NCI-H1048 (cell line): Measurements from ENCODE around the gene CHRNA4.
"Not testable (repeated sequence)": the region's sequence is repeated elsewhere in the genome, so short reads cannot be mapped to it uniquely, and the experiment has no call there.

Source experiments
- DNase-seq: peaks from one replicate; lab custom pipeline; 2025; lab: John Stamatoyannopoulos, UW

Gene CHRNA4

DNA sequence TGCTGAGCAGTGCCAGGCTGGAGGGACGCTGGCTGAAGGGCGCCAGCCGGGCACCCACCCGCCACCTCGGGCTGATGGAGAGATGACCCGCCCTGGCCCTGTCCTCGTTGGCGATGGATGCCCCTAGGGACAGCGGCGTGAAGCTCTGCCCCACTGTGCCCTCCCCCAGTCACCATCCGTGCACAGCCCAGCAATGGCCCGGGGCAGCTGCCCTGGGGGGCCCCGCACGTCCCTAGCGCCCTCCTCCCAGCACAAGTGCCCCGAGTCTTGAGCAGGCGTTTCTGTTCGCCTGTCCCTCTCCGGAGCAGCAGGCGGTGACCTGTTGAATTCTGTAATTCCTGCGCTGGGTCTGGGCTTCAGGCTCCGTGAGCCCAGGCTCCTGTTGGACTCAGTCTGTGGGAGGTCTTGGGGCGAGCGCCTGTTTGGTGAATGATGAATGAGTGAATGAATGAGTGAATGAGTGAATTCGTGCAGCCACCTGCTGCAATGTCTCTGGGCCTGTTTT, 36.8 kb upstream of the CHRNA4 start:
- no peak for DNase-seq

DNA sequence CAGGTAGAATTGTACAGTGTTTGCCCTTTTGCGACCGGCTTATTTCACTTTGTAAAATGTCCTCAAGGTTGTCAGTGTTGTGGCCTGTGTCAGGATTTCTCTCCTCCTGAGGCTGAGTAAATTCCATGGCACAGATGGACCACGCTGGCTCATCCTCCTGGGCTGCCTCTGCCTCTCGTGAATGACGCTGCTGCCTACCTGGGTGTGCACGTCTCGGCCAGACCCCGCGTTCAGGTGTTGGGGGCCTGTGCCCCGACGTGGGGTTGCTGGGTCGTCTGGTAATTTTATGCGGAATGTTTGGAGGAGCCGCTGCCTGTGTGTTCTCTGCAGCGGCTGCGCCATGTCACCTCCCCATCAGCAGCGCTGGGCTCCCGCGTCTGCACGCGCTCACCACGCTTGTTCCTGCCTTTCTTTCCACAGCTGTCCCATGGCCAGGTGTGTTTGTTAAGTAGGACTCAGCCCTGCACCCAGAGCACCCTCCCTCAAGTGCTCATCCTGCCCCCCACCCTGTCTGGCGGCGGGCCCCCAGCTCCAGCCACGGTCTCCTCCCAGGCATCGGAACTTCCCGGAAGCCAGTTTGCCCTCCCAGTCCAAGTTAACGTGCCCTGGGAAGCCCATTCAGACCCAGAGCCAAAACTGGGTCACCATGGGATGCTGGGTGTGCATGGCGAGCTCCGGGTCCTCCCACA, 36.1 kb upstream of the CHRNA4 start:
- DNase-seq: no peak

DNA sequence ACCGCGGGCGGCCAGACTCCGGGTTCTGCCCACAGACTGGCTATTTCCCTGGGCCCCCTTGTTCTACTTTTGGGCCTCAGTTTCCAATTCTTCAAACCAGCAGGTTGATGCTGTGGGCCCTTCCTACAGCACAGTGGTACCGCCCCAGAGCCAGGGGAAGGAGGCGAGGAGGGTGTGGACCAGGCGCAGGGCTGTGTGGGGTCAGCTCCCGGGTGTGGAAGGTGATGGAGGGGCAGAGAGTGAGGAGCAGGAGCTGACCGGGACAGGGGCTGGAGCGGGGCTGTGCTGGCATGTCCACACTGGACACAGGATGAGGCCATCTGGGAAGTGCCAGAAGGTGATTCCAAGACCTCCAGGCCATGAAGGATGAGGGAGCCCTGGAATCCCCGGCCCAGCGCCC, 35.2 kb upstream of the CHRNA4 start:
- DNase-seq: no peak

DNA sequence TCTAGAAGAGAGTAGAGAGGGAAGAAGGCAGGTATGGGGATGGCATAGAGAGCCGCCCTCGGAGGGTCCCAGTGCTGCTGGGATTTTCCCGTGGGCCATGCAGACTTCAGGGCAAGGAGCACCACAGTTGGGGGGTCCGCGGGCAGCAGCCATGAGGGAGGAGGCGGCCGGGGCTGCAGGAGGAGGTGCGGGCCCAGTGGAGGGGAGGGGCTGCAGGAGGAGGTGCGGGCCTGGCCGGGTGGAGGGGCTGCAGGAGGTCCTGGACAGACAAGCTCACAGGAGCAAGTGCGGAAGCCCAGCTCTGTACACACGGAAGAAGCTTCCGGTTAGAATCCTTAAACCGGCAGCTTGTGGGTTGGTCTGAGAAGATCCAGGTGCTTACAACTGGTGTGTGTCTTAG, 34.6 kb upstream of the CHRNA4 start:
- DNase-seq: no peak

DNA sequence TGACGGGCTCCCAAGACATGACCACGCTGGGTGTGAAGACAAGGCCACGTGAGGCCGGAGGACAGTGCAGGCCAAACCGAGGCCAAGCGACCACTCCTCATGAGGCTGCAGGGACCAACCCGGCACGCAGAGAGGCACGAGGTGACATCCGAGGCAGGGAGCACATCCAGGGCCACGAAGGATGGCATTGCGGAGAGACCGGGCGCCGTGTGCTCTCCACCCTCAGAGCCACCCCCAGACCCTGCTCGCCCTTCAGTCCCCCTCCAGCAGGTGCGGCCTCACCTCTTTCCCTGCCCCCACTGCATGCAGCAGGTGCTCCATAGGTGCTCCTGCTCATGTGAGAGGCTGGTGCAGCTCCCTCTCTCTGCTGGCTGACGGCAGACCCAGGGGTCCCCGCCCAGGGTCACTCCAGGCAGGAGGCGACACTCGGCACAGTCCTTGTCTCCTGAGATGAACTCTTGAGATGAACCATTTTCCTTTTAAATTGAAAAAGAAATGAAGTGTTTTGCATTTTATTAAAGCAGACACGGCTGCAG, 33.8 kb upstream of the CHRNA4 start:
- DNase-seq: no peak

DNA sequence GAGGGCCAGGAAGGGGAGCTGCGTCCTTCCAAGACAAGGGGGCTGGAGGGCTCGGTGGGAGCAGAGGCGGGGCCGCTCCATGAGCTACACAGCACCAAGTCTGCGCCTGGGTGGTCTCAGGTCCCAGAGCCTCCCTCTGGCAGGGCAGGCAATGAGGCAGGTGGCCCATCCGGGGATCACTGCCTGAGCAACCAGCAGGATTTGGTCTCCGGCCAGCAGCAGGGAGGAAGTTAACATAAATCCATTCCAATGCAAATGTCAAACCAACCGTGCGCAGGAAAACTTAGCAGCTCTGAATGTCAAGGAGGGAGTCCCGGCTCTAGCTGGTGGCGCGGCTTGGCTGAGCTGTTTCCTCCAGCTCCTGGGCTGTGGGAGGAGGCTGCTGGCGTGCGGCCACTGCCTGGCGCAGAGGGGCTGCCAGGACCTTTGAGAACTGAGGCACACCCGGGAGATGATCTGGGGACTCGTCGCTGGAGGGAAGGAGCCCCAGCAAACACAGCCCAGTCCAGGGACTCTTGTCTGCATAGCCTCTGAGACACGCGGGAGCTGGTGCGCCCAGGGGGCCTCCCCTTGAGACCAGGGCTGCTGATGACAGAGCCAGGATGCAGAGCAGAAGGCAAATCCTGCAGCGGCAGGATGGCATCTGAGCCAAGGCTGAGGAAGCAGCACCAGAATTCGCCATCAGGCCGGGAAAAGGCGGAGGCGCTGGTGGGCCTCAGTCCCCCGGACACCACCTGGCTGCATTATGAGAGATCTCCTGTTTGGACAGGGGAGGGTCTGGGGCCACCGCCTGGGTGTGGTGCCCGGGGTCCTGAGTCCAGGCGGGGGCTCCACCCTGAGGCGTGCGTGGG, 33.1 kb upstream of the CHRNA4 start:
- peak; percentile 9 for DNase-seq

DNA sequence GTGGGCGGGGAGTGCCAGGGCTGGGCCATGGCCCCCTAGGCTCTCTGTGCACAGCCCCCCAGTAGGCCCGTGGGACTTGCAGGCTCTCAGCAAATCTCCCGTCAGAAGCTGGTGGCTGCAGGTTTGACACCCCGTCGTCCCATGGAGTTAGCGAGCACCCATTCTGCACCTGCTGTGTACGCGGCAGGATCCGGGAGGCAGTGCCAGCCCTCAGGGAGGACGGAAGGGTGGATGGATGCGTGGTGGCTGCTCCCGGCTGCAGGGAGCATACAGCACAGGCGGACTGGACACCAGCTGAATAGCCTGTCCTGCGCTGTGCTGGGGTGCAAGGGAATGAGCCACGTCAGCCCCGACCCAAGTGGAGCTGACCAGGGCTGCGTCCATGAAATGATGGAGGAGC, 32.4 kb upstream of the CHRNA4 start:
- DNase-seq: no peak

DNA sequence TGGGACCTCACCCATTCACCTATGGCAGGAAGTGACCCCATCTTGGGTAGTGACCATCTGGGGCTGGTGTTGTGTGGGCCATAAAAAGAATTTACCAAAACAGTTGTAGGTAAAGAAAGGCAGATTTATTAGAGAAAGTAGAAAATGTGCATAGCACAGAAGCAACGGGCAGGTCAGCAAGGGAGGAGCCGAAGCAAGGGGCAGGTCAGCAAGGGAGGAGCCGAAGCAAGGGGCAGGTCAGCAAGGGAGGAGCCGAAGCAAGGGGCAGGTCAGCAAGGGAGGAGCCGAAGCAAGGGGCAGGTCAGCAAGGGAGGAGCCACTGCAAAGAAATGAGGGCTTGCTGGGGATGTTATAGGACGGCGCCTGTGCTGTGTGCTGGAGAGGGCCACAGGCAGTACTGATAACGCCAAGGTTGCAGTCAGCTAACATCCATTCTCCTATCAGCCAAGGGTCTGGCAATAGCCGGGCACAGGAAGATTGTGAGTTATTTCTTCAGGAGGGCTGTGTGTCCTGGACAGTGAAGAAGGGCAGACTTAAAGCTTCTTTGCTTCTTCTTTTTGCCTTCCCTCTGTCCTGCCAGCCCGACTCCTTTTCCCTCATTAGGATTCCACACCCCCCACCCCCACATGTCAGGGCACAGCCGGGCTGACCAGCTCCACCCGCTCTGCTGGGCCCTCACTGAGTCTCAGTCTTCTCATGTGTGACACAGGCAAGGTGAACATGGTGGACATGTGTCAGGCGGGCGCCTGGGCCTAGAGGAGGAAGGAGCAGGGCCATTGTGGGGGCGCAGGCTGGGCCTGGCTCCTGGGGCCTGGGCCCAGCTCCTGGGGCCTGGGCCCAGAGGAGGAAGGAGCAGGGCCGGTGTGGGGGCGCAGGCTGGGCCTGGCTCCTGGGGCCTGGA, 31.6 kb upstream of the CHRNA4 start:
- no peak for DNase-seq

DNA sequence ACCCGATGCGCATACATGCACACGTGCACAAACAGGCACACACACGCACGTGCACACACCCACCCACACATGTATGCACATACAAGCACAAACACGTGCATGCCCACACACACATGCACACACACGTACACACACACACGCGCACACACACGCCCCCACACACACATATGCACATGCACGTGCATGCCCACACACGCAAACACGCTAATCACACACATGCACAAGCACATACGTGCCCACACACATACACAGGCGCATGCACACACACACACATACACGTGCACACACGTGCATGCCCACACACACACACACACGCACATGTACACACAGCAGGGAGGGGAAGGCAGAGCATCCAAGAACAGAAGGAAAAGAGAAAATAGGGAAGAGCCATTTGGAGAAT, 26.8 kb upstream of the CHRNA4 start:
- no peak for DNase-seq

DNA sequence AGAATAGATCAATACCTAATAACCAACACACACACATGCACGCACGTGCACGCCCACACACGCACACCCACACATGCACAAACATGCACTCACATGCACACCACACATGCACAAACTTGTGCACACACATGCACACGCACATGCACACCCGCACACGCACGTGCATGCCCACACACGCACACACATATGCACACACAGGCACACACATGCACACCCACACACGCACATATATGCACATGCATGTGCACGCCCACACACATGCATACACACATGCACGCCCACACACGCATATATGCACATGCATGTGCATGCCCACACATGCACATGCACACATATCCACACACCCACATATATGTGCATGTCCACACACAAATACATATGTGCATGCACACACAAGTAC, 26.2 kb upstream of the CHRNA4 start:
- no peak for DNase-seq

DNA sequence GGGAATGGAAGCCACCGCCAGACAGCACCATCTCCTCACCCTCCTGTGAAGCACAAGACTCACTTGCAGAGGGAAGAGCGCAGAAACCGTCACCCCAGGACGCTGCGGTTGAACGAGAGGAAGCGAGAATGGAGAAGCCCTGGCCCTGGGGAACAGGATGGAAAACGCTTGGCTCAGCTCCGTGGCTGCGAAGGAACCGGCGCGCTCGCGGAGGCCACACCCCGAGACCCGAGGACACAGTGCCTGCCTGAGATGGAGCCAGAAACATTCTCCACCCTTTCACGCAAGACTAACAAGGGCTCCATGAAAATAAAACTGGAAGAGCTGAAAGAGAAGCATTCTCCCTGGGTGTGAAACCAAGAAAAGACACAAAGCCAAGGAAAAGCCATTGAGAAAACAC, 25.3 kb upstream of the CHRNA4 start:
- no peak for DNase-seq

DNA sequence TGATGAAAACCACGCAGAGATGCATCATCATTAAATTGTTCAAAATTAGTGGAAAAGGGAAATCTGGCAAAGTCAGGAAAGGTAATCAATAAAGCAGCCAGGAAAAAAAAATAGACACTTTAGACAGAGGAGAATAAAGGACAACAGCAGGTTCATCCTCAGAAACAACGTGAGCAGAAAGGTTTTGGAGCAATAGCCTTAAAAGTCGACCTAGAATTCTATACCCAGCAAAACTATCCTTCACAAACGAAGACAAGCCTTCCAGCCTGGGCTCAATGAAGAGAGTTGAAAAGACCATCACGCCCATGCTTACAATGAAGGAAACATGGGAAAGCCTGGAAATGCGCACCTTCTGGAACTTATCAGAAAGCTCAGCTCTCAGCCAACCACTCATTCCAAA, 24.7 kb upstream of the CHRNA4 start:
- DNase-seq: no peak

DNA sequence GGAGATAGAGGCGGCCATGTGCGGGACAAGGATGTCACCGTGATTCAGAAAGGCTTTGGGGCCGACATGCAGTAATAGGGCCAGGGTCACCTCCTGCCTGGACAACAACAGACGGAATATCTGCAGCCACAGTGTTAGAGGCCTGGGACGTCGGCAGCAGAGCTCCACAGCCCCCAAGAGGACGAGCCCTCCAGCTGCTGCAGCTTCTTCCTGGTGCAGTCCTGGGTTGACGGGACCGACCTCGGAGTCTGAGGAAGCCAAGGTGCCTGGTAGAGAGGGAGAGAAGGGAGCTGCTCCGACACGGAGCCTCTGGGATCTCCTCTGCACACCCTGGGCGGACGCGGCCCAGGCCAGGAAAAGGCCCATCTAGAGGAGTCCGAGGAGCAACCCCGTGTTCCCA, 23.2 kb upstream of the CHRNA4 start:
- no peak for DNase-seq

DNA sequence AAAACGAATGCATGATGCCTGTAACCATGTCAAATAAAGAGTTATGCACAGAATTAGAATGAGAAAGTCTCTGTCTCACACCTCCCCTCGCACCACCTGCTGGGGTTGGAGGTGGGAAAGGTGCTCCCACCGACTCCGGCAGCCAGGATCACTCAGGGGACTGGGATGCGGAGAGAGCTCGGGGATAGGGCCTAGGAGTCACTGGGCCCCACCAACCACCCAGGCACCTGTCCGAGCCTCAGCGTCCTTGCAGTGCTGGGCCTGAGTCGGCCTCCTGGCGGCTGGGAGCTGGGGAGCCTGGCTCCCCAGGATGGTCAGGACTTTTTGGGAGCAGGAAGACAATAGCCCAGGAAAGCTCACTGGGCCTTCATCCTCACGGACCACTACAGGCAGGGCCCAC, 22.4 kb upstream of the CHRNA4 start:
- no peak for DNase-seq

DNA sequence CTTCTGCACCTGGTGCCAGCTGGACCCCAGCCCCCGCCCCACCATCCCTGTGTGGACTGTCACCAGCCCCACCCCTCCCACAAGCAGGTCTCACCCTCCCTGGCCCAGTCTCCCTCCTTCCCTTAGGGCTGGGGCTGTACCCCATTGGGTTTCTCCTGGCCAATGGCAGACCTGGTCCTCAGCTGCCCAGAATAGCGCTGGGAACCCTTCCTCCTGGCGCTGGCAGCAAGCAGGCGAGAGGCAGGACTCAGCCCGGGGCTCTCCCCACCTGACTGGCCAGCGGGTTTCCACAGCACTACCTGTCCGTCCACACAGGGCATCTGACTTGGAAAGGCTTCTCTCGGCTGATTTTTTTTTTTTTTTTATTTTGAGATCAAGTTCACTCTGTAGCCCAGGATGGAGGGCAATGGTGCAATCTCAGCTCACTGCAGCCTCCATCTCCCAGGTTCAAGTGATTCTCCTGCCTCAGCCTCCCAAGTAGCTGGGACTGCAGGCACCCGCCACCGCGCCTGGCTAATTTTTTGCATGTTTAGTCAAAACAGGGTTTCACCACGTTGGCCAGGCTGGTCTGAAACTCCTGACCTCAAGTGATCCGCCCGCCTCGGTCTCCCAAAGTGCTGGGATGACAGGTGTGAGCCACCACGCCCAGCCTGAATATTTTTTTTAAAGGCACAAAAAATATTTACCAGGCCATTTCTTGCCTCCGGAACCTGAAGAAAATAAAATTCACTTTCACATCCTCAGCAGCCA, 21.6 kb upstream of the CHRNA4 start:
- no peak for DNase-seq

DNA sequence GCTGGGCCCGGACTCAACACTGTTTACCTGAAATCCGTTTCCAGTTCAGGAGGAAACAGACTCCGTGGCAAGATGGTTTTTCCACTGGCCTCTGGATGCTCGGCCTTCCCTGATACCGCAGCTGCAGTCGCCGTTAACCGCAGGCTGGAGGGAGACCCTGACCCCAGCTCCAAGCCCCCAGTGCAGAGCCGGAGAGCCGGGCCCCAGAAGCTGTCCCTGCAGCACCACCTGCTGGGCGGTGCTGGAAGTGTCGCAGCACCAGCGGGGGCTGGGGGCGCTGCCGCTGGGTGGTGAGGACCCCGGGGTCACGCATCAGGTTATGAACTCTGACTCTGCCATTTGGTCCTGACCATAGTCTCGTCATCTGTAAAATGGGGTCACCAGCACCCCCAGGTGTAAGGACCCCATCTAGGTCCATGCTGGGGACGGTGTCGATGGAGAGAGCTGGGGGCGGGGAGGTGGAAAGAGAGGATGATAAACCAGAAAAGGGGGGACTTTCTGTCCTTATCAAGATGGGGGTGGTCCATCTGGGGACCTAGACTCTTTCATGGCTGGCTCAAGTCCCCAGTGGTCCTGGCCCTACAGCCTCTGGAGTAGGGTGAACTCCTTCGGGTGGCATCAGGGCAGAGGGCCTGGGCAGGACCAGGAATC, 20.8 kb upstream of the CHRNA4 start:
- DNase-seq: no peak

DNA sequence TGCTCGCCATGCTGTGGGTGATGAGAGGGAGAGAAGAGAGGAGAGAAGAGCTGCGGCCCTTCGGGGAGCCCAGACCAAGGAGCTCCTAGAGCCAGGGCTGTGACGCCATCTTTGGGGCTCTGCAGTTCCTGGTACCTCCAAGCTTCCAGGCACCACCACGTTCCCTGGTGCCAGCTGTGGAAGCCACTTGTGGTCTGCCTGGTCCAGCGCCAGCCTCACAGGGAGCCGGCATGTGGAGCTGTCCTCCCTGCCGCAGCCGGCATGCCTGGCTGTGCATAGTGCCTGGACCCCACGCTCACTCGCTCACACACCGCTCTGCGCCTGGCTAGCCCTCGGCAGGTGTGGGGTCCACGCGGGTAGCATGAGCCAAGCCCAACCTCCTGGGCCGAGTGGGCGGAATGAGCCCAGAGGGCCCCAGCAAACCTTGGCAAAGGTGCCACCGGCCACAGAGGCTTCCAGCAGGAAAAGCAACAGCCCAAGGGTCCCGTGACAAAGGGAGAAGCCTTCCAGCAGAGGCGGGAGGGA, 19.3 kb upstream of the CHRNA4 start:
- DNase-seq: no peak

DNA sequence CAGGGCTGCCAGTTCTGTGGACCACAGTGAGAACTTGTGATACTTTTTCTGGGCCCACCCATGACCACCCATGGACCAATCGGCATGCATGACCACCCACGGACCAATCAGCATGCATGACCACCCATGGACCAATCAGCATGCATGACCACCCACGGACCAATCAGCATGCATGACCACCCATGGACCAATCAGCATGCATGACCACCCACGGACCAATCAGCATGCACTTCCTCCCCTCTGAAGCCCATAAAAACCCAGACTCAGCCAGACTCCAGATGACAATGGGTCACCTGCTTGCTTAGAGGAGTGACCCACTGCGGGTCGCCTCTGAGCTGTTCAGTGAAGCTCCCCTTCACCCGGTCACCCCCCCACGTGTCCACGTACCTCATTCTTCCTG, 18.7 kb upstream of the CHRNA4 start:
- not testable (repeated sequence) for DNase-seq

DNA sequence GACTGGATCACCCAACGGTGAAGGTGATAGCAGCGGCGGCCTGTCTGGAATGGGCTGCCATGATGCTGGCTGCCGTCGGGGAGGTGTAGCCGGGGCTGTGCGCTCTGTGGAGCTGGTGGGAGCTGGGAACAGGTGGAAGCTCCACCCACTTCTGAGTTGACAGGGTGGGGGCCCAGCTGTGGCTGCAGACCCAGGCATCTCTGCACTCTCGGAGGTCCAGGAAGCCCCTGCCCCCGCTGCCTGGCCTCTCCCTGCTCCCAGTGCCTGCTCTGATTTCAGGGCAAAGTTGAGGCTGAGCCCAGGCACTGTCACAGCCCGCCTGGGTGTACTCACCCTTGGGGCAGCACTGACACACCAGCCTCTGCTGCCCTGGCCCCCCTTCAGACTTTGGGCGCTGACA, 18.1 kb upstream of the CHRNA4 start:
- DNase-seq: no peak

DNA sequence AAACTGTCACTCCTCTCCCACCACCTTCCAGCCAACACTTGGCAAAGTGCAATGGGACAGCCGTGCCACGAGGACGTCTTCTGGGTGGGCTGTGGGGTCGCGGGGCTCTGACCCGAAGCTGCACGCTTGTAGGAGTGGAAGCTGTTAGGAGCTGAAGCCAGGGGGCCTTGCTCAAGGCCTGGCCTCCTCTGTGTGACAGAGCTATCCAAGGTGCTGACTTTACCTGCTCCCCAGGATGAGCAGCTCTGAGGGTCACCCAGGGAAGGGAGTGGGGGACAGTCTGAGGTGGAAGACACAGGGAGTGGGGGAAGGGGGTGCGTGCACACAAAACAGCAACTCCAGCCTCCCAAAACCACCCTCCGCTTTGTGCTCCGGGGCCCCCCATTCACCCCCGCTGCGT, 17.5 kb upstream of the CHRNA4 start:
- DNase-seq: no peak

DNA sequence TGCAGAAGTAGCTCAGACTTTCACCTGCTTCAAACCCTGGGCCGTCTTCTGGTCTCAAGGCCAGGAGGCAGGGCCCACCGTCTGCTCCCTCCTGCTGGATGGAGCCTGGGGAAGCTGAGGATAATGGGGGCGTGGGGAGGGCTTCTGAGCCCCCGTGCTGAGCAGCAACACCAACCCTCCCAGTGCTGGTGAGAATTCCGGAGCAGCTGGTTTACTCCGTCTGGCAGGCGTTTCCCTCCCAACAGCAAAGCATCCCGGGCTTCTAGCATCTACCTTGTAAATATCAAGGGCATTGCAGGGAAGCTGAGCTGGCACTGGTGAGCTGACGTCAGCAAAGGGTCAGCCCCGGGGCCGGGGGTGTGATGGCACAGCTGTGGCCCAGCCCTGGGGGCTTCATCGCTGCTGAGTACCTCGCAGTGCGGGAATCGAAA, 16.8 kb upstream of the CHRNA4 start:
- no peak for DNase-seq
